ENCODE results near the gene CACNA2D4. TPM values are rescaled to one million over a fixed set of nuclear protein-coding genes. Genes with fewer than 3 reads are reported as not detected.

Gene CACNA2D4
- total RNA-seq, 4 donors from 2014 or later = 10.1 to 16.2 (median 11.4) TPM

- Histone ChIP-seq H3K27ac (no peak overlapping the region), H3K27me3 (no peaks in the 10 kb centered on the region), H3K36me3 (no peaks in the 10 kb centered on the region), H3K4me1 (peaks cover 0 to 5% (median 0%) of the 10 kb centered on the region in 4 donors), H3K4me3 (no peak overlapping the region), H3K9me3 (no peaks in the 10 kb centered on the region)
- DNase-seq (ENCODE audit: low spot score in 2 of 2) = no peak
- WGBS, 2 donors = 84 to 86% methylated on average over 7 of the region's 7 CpGs
- no peak for TF ChIP-seq POLR2A (IDR thresholded peaks at IDR 0.05)
Observed at GRCh38 chr12:1803736-1804135, 114.7 kb downstream of the CACNA2D4 start.

DNA sequence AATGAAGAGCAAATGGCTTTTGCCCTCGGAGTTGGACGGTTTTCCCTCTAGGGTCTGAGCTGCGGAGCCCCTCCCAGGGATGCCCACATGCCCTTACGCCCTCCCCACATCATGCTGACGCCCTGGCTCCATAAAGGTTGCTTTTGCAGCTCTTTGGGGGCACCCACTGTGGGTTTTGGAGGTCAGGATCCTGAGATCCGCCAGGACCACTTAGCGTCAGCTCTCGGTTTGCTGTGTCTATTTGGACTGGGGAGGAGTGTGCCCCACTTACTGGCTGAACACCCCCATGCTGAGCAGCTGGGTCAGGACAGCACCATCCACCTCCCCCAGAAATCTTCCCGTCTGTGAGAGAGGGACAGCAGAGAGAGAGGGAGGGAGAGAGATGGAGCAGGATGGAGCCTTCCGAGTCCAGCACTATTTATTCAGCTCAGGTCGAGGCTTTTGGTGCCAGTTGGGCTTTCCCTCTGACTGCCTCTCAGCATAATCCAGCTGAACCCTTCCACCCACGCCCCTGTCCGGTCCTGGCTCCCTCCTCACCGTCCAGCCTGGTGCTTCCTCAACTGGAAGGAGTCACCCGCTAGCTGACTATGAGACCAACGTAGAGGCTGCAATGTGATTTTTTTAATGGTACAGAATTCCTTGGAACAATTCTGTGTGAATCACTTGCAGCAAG, 117.0 kb downstream of the CACNA2D4 start:
- no peaks in the 10 kb centered on the region for H3K36me3 ChIP-seq
- no peak overlapping the region for H3K4me3 ChIP-seq
- 58 to 62% methylated on average over 16 of the region's 16 CpGs for WGBS, 2 donors
- no peak overlapping the region for H3K27ac ChIP-seq
- DNase-seq (ENCODE audit: low spot score in 2 of 2) = peak in 1 of 2 donors; percentile 9
- H3K9me3 ChIP-seq = no peaks in the 10 kb centered on the region
- peaks cover 0 to 15% (median 3%) of the 10 kb centered on the region in 4 donors for H3K4me1 ChIP-seq
- H3K27me3 ChIP-seq = no peaks in the 10 kb centered on the region
- no peak for TF ChIP-seq EP300 (IDR thresholded peaks at IDR 0.05)

DNA sequence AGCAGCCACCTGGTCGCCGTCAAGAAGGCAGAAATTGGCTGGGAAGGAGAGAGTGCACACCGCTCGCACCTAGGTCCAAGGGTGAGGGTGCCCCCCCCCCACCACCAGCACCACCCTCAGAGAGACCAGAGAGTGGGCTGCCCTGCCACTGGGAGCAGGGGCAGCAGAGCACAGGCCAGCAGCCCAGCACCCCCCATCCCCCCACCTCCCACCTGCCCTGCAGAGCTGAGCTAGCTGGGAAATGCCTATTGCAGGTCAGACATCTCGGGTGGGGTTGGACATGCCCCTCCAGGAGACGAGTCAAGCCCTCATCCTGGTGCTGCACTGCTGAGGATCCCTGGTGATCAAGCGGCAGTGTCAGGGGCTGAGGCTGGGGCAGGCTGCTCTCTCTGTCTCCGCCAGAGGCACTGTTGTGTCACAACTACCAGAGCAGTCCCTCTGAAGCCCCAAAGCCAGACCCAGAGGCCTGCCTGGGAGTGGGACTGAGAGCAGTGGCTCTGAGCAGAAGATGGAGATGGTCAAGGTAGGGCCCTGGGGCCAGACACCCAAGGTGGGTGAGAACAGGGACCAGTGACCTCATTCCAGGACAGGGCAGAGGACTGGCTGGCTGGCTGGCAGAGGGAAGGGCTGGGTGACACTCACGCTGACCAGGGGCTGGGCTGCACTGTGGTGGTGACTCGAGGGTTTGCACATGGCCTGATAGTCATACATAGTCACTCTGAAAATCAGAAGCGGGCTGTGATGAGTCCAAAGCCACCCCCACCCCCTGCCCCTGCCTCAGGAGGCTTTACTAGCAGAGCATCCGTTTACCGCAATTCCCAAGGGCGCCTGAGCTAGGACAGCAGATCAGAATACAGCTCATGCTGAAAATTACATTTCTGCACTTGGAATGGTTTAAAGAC, 117.8 kb downstream of the CACNA2D4 start:
- no peaks in the 10 kb centered on the region for H3K36me3 ChIP-seq
- no peaks in the 10 kb centered on the region for H3K27me3 ChIP-seq
- no peak overlapping the region for H3K27ac ChIP-seq
- DNase-seq (ENCODE audit: low spot score in 2 of 2) = peak in 1 of 2 donors; percentile 22
- no peak overlapping the region for H3K4me3 ChIP-seq
- TF ChIP-seq, protein P1, sequence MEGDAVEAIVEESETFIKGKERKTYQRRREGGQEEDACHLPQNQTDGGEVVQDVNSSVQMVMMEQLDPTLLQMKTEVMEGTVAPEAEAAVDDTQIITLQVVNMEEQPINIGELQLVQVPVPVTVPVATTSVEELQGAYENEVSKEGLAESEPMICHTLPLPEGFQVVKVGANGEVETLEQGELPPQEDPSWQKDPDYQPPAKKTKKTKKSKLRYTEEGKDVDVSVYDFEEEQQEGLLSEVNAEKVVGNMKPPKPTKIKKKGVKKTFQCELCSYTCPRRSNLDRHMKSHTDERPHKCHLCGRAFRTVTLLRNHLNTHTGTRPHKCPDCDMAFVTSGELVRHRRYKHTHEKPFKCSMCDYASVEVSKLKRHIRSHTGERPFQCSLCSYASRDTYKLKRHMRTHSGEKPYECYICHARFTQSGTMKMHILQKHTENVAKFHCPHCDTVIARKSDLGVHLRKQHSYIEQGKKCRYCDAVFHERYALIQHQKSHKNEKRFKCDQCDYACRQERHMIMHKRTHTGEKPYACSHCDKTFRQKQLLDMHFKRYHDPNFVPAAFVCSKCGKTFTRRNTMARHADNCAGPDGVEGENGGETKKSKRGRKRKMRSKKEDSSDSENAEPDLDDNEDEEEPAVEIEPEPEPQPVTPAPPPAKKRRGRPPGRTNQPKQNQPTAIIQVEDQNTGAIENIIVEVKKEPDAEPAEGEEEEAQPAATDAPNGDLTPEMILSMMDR (IDR thresholded peaks at IDR 0.05) = peak in 4 of 5 experiments; percentile 27 to 62 (median 50)
- TF ChIP-seq EP300 (IDR thresholded peaks at IDR 0.05) = no peak
- WGBS, 2 donors = 62 to 66% methylated on average over 11 to 13 of the region's 14 CpGs
- peaks cover 0 to 23% (median 5%) of the 10 kb centered on the region in 4 donors for H3K4me1 ChIP-seq
- H3K9me3 ChIP-seq = no peaks in the 10 kb centered on the region

- peak in 1 of 2 donors; percentile 5 for DNase-seq (ENCODE audit: low spot score in 2 of 2)
- Histone ChIP-seq H3K4me1 (peaks cover 0 to 30% (median 11%) of the 10 kb centered on the region in 4 donors), H3K4me3 (no peak overlapping the region), H3K9me3 (no peaks in the 10 kb centered on the region), H3K27ac (no peak overlapping the region), H3K36me3 (no peaks in the 10 kb centered on the region), H3K27me3 (no peaks in the 10 kb centered on the region)
- TF ChIP-seq, protein P1 (IDR thresholded peaks at IDR 0.05) = no peak
- no peak for TF ChIP-seq POLR2A (IDR thresholded peaks at IDR 0.05)
- no peak for TF ChIP-seq EP300 (IDR thresholded peaks at IDR 0.05)
- 78 to 86% methylated on average over 10 to 12 of the region's 12 CpGs for WGBS, 2 donors
Observed at GRCh38 chr12:1799882-1800400, 118.5 kb downstream of the CACNA2D4 start.

DNA sequence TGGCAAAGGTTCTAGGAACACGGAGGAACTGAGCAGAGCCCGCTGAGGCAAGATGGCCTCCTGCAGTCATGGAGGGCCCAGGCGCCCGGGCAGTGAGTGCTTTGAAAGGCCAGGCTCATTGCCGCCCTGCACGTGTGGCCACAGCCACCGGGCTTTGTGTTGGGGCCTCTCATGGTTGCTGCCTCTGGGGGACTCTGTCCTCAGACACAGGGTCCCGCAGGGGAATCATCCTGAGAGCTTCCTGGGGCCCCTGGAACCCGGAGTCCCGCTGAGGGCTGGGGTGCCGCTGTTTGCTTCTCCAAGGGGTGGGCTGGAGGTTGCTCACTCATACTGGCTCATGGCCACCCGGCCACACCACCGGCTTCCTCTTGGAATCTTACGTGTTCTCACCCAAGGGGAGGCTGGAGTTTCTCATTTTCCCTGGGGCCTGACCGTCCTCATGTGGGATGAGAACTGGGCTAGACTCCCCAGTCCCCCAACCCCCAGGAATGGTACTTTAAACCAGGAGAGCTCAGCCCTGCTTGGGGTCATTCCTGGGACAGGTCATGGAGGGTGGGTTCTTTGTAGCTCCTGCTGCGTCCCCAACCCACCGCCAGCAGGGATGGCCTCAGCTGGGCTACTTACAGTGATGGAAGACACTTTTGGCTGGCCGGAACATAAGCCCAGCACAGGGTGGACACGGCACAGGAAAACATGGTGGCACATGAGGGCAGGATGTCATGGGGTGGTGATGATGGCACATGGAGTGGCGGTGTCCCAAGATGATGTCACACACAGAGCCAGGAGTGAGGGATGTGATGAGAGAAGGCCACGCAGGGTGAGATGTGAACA, 119.2 kb downstream of the CACNA2D4 start:
- Histone ChIP-seq H3K27me3 (no peaks in the 10 kb centered on the region), H3K36me3 (no peaks in the 10 kb centered on the region), H3K4me3 (no peak overlapping the region), H3K4me1 (peaks cover 0 to 36% (median 12%) of the 10 kb centered on the region in 4 donors), H3K27ac (no peak overlapping the region), H3K9me3 (no peaks in the 10 kb centered on the region)
- 89 to 90% methylated on average over 13 to 19 of the region's 21 CpGs for WGBS, 2 donors
- TF ChIP-seq, protein P1 (IDR thresholded peaks at IDR 0.05) = no peak
- DNase-seq (ENCODE audit: low spot score in 2 of 2) = peak in 1 of 2 donors; percentile 9
